Measurements from ENCODE around the gene AHI1.

GRCh38 chr6:135505648-135506047 is 8.1 kb upstream of the AHI1 start:
- no peak for TF ChIP-seq CTCF (IDR thresholded peaks at IDR 0.05)
- no peak for TF ChIP-seq EP300 (IDR thresholded peaks at IDR 0.05)

All from ovary (tissue), 3 donors.